Activated CD4-positive, alpha-beta T cell treated with anti-CD3 and anti-CD28 coated beads, Interleukin-2, amount 10 ng/mL, durations not matched to agents 24 days and 14 days (primary cell): Measurements from ENCODE around the gene FOSL1. TPM values are rescaled to one million over a fixed set of nuclear protein-coding genes. Genes with fewer than 3 reads are reported as not detected.

ENCODE experiments used
- DNase-seq: peaks from one replicate; pipeline ENCODE4 v3.0.0; 2022
- H3K27ac Mint-ChIP-seq: one replicate; pipeline ENCODE4 v1.8.0; 2022; ENCODE audit warnings: mild to moderate bottlenecking, mixed read lengths
- H3K27me3 Mint-ChIP-seq: one replicate; pipeline ENCODE4 v1.8.0; 2022; ENCODE audit warnings: mixed read lengths
- H3K36me3 Mint-ChIP-seq: one replicate; pipeline ENCODE4 v1.8.0; 2022; ENCODE audit warnings: low read depth, mild to moderate bottlenecking, mixed read lengths
- H3K4me1 Mint-ChIP-seq: one replicate; pipeline ENCODE4 v1.8.0; 2021; ENCODE audit warnings: mixed read lengths
- H3K4me3 Mint-ChIP-seq: one replicate; pipeline ENCODE4 v1.8.0; 2022; ENCODE audit warnings: mild to moderate bottlenecking, moderate library complexity, mixed read lengths
- H3K9me3 Mint-ChIP-seq: one replicate; pipeline ENCODE4 v1.8.0; 2021; ENCODE audit warnings: mixed read lengths
- intact Hi-C: fragments of 100-400 bp; cut with micrococcal nuclease; formaldehyde crosslinking; loops from one replicate; pipeline ENCODE4 v1.15.1; 2023
- total RNA-seq: library from RNA; stranded (reverse); gene quantifications from 2 replicates; pipeline ENCODE4 v1.2.3, GENCODE V29; 2022

Gene FOSL1
- total RNA-seq: 32.1 and 32.9 TPM in 2 replicates

DNA sequence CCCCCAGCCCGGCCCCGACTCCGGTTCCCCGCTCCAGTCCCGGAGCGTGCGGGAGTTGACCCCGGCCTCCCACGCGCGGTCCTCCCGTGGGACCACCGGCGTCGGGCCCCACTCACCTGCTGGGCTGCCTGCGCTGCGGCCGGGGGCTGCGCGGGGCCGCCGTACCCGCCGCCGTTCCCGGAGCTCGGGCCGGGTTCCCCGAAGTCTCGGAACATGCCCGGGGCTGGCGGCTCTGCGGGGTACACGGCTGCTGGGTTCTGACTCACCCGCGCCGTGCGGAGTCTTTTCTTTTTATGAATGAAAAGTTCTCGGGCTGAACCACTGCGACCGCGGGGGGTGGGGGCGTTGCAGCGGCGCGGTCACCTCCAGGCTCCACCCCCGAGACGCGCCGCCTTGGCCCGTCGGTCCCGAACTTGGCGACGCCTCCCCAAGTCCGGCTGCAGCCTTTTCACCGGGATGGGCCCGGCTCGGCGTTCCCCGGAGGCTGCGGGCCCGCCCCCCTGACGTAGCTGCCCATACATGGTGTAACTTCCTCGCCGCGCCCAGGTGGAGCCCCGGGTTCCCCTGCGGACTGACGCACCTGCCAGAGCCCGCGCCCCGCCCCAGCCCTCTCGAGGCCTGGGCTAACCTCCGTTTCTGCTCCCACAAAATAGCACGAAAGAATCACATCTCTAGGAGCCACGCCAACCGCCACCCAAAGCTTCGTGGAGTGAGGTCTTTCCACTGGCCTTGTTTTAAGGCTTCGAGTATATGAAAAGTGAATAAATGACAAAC lies at the start of gene FOSL1:
Gene FOSL1, minus strand, starts transcription at position 264 of the 774 bp plus-strand sequence. Its CDS starts 49 bp downstream, at position 215.
- peaks cover 10% of the 10 kb centered on the region for H3K27me3 Mint-ChIP-seq
- no peaks in the 10 kb centered on the region for H3K9me3 Mint-ChIP-seq
- peak within 1 kb of the TSS; percentile 82 for H3K4me3 Mint-ChIP-seq
- peaks cover 37% of the 10 kb centered on the region for H3K4me1 Mint-ChIP-seq
- intact Hi-C loops: loop anchor here (1.0 to 2.0 kb wide), 5 partner anchors 12 to 102 kb away; partner anchors contain the start of genes BANF1, C11orf68, DRAP1 and EIF1AD
- peak within 1 kb of the TSS; percentile 78 for H3K27ac Mint-ChIP-seq
- peaks cover 25% of the 10 kb centered on the region for H3K36me3 Mint-ChIP-seq
- DNase-seq: peak; percentile 97

- Mint-ChIP-seq H3K27me3 (peaks cover 10% of the 10 kb centered on the region), H3K36me3 (no peaks in the 10 kb centered on the region), H3K4me1 (no peaks in the 10 kb centered on the region), H3K9me3 (no peaks in the 10 kb centered on the region), H3K4me3 (no peak overlapping the region), H3K27ac (no peak overlapping the region)
- intact Hi-C loops: no loop called here
- DNase-seq: no peak
Observed at GRCh38 chr11:65947603-65948125, 47.5 kb upstream of the FOSL1 start.

DNA sequence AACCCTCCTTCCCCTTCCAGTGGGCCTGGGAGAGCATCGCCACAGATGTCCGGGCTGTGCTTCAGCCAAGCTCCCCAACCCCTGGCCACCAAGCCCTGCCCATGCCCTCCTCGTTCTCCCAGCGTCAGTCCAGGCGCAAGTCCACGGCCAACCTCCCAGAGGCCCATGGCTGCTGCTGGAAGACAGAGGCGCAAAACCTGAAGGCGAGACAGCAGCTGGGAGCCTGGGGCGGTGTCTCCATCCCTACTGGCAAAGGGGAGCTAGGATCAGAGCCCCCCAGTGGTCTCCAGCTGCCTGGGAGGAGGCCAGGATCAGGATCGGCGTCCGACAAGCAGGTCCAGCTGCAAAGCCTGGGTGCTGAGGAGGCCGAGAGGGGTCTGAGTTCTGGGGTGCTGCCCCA lies 46.9 kb upstream of the FOSL1 start:
- H3K4me1 Mint-ChIP-seq: no peaks in the 10 kb centered on the region
- H3K27ac Mint-ChIP-seq: no peak overlapping the region
- no peak overlapping the region for H3K4me3 Mint-ChIP-seq
- H3K36me3 Mint-ChIP-seq: no peaks in the 10 kb centered on the region
- H3K27me3 Mint-ChIP-seq: peaks cover 10% of the 10 kb centered on the region
- intact Hi-C loops: no loop called here
- no peak for DNase-seq
- no peaks in the 10 kb centered on the region for H3K9me3 Mint-ChIP-seq

DNA sequence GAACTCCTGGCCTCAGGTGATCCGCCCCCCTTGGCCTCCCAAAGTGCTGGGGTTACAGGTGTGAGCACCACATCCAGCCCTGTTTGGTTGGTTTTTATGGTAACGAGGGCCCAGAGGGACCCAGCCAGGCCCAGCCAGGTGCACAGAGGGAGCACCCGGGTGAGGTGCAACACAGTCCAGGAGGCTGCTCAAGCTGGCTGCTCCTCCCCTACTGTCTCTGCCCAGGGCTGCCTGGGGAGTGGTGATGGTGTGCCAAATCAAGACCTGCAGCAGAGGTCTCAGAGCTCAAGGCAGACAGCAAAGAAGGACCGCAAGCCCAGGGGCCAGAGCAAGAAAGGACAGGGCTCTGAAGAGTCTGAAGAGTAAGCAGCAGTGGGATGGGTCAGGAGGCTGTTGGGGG lies 46.5 kb upstream of the FOSL1 start:
- Mint-ChIP-seq H3K27me3 (peaks cover 8% of the 10 kb centered on the region), H3K36me3 (no peaks in the 10 kb centered on the region), H3K4me1 (peaks cover under 1% of the 10 kb centered on the region), H3K27ac (no peak overlapping the region), H3K4me3 (no peak overlapping the region), H3K9me3 (no peaks in the 10 kb centered on the region)
- DNase-seq: no peak
- intact Hi-C loops: no loop called here

GRCh38 chr11:65945941-65946558 lies 45.9 kb upstream of the FOSL1 start:
- DNase-seq: no peak
- peaks cover 10% of the 10 kb centered on the region for H3K27me3 Mint-ChIP-seq
- intact Hi-C loops: no loop called here
- H3K4me1 Mint-ChIP-seq: peaks cover 6% of the 10 kb centered on the region
- H3K27ac Mint-ChIP-seq: no peak overlapping the region
- no peak overlapping the region for H3K4me3 Mint-ChIP-seq
- H3K36me3 Mint-ChIP-seq: no peaks in the 10 kb centered on the region
- H3K9me3 Mint-ChIP-seq: no peaks in the 10 kb centered on the region

DNA sequence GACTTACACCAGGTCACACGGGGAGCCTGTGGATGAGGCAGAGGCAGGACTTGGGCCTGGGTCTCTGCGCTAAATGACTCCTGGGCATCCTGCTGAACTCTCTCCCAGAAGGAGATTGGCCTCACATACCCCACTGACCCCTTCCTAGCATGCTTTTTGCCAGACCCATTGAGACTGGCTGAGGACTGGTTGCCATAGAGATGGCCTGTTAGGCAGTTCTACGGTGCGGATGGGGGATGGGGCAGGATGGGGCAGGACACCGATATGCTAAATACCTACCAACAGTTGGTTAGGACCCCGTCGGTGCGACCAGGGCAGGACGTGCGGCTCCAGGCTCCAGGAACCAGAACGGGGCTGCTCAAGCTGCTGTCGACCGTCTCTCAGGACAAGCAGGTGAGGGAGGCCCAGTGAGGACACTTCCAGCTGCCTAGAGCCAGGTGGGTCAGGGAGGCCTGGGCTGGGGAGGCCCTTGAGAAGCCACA lies 45.3 kb upstream of the FOSL1 start, which contains the start of gene TSGA10IP:
Gene TSGA10IP, plus strand, starts transcription at position 51 of the 482 bp plus-strand sequence. Its CDS starts 196 bp downstream, at position 247.
- H3K9me3 Mint-ChIP-seq: no peaks in the 10 kb centered on the region

GRCh38 chr11:65944767-65945166 lies 44.6 kb upstream of the FOSL1 start:
- no peak for DNase-seq
- no peaks in the 10 kb centered on the region for H3K9me3 Mint-ChIP-seq
- no peaks in the 10 kb centered on the region for H3K36me3 Mint-ChIP-seq
- H3K27me3 Mint-ChIP-seq: peaks cover 10% of the 10 kb centered on the region
- no peak overlapping the region for H3K27ac Mint-ChIP-seq
- no peak overlapping the region for H3K4me3 Mint-ChIP-seq
- intact Hi-C loops: no loop called here
- H3K4me1 Mint-ChIP-seq: peaks cover 7% of the 10 kb centered on the region

More for the DNA sequence above, 45.3 kb upstream of the FOSL1 start, which contains the start of gene TSGA10IP:
- intact Hi-C loops: no loop called here
- H3K4me1 Mint-ChIP-seq: peaks cover 7% of the 10 kb centered on the region
- peaks cover 8% of the 10 kb centered on the region for H3K27me3 Mint-ChIP-seq
- H3K4me3 Mint-ChIP-seq: no peak within 1 kb of the TSS
- H3K27ac Mint-ChIP-seq: no peak within 1 kb of the TSS
- no peaks in the 10 kb centered on the region for H3K36me3 Mint-ChIP-seq
- no peak for DNase-seq

- peaks cover 10% of the 10 kb centered on the region for H3K27me3 Mint-ChIP-seq
- intact Hi-C loops: no loop called here
- no peaks in the 10 kb centered on the region for H3K36me3 Mint-ChIP-seq
- no peaks in the 10 kb centered on the region for H3K9me3 Mint-ChIP-seq
- H3K27ac Mint-ChIP-seq: no peak overlapping the region
- H3K4me1 Mint-ChIP-seq: peaks cover 7% of the 10 kb centered on the region
- no peak overlapping the region for H3K4me3 Mint-ChIP-seq
- DNase-seq: no peak
Observed at GRCh38 chr11:65944191-65944590, 44.0 kb upstream of the FOSL1 start.

GRCh38 chr11:65942531-65942930 lies 42.3 kb upstream of the FOSL1 start:
- H3K36me3 Mint-ChIP-seq: no peaks in the 10 kb centered on the region
- intact Hi-C loops: no loop called here
- no peak for DNase-seq
- H3K4me1 Mint-ChIP-seq: peaks cover 7% of the 10 kb centered on the region
- H3K27ac Mint-ChIP-seq: no peak overlapping the region
- no peaks in the 10 kb centered on the region for H3K9me3 Mint-ChIP-seq
- no peak overlapping the region for H3K4me3 Mint-ChIP-seq
- peaks cover 6% of the 10 kb centered on the region for H3K27me3 Mint-ChIP-seq

DNA sequence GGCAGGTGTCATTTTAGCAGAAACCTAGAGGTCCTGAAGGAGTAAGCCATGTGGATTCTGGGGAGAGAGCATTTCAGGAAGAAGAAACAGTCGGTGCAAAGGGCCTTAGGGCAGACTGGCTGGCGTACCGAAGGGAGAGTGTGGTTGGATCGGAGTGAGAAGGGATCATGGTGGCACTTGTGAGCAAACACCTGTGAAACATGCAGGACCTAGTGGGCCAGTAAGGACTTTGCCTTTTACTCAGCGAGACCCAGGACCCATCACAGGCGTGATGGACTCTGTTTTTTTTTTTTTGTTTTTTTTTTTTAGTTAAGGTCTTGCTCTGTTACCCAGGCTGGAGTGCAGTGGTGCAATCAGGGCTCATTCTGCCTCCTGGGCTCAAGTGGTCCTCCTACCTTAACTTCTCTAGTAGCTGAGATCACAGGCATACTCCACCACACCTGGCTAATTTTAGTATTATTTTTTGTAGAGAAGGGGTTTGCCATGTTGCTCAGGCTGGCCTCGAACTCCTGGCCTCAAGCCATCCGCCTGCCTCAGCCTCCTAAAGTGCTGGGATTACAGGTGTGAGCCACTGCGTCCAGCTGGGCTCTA lies 41.6 kb upstream of the FOSL1 start:
- peaks cover 7% of the 10 kb centered on the region for H3K4me1 Mint-ChIP-seq
- H3K27me3 Mint-ChIP-seq: peaks cover 6% of the 10 kb centered on the region
- H3K36me3 Mint-ChIP-seq: no peaks in the 10 kb centered on the region
- H3K4me3 Mint-ChIP-seq: no peak overlapping the region
- intact Hi-C loops: no loop called here
- H3K27ac Mint-ChIP-seq: no peak overlapping the region
- no peak for DNase-seq
- H3K9me3 Mint-ChIP-seq: no peaks in the 10 kb centered on the region

- Mint-ChIP-seq H3K27me3 (peaks cover 6% of the 10 kb centered on the region), H3K4me1 (peaks cover 7% of the 10 kb centered on the region), H3K9me3 (no peaks in the 10 kb centered on the region), H3K27ac (no peak overlapping the region), H3K4me3 (no peak overlapping the region), H3K36me3 (no peaks in the 10 kb centered on the region)
- intact Hi-C loops: no loop called here
- no peak for DNase-seq
Observed at GRCh38 chr11:65937766-65938165, 37.6 kb upstream of the FOSL1 start.

GRCh38 chr11:65934014-65934413 lies 33.8 kb upstream of the FOSL1 start:
- Mint-ChIP-seq H3K27ac (no peak overlapping the region), H3K9me3 (no peaks in the 10 kb centered on the region), H3K36me3 (no peaks in the 10 kb centered on the region), H3K27me3 (no peaks in the 10 kb centered on the region), H3K4me3 (no peak overlapping the region), H3K4me1 (peaks cover 16% of the 10 kb centered on the region)
- DNase-seq: no peak
- intact Hi-C loops: no loop called here

DNA sequence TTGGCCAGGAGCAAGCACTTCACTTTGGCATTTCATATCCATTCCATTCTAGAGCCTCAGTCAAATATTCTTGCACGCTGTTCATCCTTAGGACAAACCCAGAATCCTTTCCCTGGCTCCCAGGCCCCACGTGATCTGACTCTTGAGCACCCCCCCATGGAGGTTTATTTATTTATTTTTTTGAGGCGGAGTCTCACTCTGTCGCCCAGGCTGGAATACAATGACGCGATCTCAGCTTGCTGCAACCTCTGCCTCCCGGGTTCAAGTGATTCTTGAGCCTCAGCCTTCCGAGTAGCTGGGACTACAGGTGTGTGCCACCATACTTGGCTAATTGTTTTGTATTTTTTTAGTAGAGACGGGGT lies 32.4 kb upstream of the FOSL1 start:
- H3K27me3 Mint-ChIP-seq: no peaks in the 10 kb centered on the region
- H3K27ac Mint-ChIP-seq: no peak overlapping the region
- no peaks in the 10 kb centered on the region for H3K9me3 Mint-ChIP-seq
- H3K4me1 Mint-ChIP-seq: peaks cover 31% of the 10 kb centered on the region
- intact Hi-C loops: no loop called here
- DNase-seq: no peak
- no peak overlapping the region for H3K4me3 Mint-ChIP-seq
- H3K36me3 Mint-ChIP-seq: no peaks in the 10 kb centered on the region
